ENCODE measurements around the gene OR6X1.
"Not testable (repeated sequence)": the region's sequence is repeated elsewhere in the genome, so short reads cannot be mapped to it uniquely, and the experiment has no call there.

GRCh38 chr11:123712627-123713026 is 41.7 kb downstream of the OR6X1 start:
- not testable (repeated sequence) for TF ChIP-seq CTCF (IDR thresholded peaks at IDR 0.05; ENCODE audit: low read length); EZH2 (IDR thresholded peaks at IDR 0.05; ENCODE audit: borderline replicate concordance, low read length)

Measured in OCI-LY1 (cell line).